ENCODE results near the gene CASQ1.

Gene CASQ1

GRCh38 chr1:160200786-160201185 lies 10.4 kb downstream of the CASQ1 start:
- intact Hi-C loops (cut with DNase I), result no loop called here
- no peak for DNase-seq

GRCh38 chr1:160204526-160205241 lies 14.3 kb downstream of the CASQ1 start:
- peak in 1 of 10 donors; percentile 90 for DNase-seq
- intact Hi-C loops (cut with DNase I), result loop anchor here (5.0 kb wide), 1 partner anchor 48 kb away; no protein-coding TSS in a partner anchor

DNA sequence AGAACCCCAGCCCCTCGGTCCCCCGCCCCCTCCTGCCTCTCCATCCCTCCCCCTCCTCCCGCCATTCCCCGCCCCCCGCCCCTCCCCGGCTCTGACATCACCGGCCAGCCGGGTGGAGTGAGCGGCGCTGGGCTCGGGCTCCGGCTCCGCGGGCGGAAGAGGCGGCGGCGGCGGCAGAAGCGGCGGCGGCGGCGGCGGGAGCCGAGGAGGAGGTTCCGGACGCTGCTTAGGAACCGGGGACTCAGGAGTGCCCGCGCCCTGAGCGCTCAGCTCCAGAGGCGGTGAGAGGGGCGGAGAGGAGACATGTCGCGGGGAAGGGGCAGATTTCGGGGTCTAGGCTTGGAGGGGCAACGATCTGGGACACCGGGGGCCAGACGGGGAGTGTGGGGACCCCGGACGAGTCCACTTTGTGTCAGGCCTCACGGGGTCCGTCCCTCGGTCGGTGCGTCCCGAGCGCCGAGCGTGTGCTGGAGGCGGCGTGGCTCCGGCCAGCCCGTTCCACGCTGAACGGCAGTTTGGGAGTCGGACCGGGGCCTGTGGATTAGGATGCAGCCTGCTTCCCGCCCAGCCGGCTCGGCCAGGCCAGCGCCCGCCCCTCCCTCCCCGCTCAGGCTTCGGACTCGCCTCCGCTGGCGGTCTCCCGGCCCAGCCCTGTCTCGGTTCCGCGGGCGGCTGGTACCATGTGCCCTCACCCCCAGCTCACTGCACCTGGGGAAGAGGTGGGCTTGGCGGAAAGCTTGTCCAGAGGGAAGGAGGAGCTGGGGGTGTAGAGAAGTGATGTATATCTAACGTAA lies 15.1 kb downstream of the CASQ1 start, which contains the start of gene PEA15:
Gene PEA15 (plus strand): TSS at position 143 of the 794 bp plus-strand sequence. CDS start 6,161 bp downstream, outside the sequence.
- peak; percentile 66 to 97 (median 80) for DNase-seq

DNA sequence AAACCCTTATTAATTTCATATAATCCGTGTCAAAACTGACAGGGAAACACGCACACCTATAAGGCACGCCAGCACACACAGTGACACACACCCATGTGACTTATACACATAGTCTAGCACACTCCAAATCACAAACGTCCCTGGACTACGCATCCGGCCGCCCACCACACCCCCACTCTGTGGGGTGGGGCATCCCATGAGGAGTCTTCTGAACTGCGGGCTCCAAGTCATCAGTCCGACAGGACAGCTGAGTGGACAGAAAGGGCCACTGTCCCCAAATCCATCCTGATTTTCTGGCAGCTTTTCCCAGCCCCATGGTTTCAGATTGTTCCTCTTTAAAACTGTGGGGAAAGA lies 15.6 kb downstream of the CASQ1 start:
- DNase-seq, result peak in 1 of 10 donors; percentile 88
- intact Hi-C loops (cut with DNase I), result loop anchor here (5.0 kb wide), 1 partner anchor 46 kb away; no protein-coding TSS in a partner anchor

More for the DNA sequence above, 15.1 kb downstream of the CASQ1 start, which contains the start of gene PEA15:
- intact Hi-C loops (cut with DNase I), result loop anchor here (5.0 kb wide), 1 partner anchor 47 kb away; no protein-coding TSS in a partner anchor

DNA sequence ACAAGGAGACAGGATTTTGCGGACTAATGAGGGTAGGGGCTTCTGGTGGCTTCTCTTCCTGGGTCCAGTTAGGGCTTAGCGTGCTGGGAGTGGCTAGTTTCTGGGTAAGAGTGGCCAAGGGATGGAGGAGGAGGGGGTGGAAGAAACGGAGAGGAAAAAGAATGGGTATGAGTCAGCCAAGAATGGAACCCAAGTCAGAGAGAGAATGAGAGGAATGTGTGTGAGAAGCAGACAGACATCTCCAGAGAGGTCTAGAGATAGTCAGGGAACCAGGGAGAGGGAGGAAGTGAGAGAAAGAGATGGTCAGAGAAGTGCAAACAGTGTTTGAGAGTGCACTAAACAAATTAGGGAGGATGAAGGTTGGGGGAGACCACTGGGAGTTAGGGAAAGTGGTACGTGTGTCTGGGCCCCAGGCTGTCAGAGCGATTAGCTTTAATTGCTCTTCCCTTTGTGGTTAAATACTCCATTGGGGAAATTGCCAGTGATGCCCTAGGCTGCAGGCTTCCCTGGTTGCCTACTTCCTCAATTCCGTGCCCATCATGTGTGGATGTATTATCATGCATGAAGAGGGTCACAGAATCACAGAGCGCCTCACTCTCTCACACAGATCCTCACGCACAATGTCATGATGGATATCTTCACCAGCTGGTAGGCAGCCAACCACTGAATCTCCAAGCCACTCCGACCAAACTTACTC lies 16.2 kb downstream of the CASQ1 start:
- no peak for DNase-seq
- intact Hi-C loops (cut with DNase I), result loop anchor here (5.0 kb wide), 1 partner anchor 46 kb away; no protein-coding TSS in a partner anchor

DNA sequence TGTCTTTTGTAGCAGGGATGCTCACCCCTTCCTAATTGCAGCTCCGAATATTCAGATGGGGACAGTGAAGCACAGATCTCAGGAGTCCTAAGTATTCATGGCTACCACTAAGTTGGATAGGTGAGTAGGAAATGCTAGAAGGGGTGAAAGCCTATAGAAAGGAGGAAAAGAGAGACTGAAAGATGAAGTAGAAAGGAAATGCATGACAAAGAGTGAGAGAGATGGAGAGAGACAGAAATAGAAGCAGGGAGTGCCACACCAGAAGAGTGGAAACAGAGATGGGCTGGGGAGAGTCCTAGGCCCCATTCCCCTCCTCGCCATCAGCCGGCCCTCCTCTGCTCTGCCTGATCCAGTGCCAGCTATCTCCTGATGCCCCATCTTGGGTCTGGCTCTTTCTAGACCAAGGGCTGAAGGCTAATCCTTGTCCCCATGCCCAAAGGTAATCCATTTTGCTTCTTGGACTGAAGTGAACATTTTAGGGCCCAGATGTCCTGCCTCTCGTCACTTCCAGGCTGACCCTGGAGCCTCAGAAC lies 16.8 kb downstream of the CASQ1 start:
- intact Hi-C loops (cut with DNase I), result loop anchor here (5.0 kb wide), 1 partner anchor 45 kb away; no protein-coding TSS in a partner anchor
- no peak for DNase-seq

DNA sequence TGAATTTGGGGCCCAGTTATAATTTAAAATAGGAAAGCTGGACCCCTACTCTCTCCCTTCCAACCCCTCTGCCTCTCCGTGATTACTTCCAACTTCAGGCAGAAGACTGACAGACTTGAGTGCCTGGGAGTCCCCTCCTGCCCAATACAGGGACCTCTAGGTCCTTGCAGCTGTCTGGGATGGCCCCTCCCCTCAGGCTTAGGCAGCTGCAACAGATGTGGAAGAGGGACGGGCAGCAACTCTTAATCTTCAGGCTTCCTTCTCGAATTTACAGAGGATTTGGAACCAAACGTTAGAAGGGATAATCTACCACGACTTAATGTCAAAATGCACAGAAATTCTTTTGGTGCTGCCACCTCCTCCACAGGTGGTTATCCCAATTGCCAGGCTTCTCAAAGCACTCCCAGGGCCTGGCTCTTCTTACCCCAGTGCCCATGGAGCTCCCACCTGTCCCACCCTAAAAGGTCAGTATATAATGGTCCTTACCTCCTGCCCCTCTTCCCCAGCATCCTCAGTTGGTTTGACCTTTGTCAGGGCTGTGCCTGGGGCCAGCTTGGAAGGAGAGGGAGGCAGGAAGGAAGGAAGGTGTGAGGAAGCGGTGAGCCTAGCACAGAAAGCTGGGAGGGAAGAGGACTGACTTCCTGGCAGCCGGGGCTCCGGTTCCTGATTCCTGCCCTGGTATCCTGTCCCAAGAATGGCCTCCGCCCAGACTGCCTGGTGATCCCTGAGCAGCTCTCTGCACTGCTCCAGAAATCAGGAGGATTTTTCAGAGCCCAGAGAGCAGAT lies 17.6 kb downstream of the CASQ1 start:
- DNase-seq, result no peak
- intact Hi-C loops (cut with DNase I), result loop anchor here (5.0 kb wide), 1 partner anchor 44 kb away; no protein-coding TSS in a partner anchor

DNA sequence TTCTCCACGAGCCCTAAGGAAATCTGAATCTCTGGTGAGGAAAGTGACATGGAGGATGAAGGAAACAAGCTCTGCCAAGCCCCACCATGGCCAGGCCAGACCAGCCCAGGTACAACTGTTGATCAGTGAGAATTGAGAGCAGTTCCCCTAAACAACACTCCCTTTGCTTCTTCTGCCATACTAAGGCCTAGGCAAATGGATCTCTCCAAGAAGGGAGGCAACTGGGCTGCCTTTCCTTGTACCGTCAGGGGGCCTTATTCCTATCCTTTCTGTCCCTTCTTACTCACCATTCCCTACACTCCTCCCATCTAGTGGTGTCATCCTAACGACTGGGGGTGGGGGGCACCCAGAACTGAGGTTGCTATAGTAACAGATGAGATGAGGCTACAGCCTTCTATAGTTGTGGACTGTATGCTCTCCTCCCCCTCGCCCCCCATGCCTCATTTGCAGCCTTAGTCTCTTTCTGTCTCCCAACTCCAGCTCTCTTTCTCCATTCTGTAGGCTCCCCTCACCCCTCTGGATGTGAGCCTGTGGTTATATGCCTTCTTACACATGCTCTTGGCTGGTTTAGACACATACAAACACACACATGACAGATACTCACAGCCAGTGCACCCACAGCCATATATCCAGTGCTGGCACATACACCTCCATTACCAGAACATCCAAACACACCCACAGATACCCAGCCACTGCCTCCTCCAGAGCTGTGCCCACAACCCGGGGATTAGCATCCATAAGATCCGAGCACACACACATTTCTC lies 18.4 kb downstream of the CASQ1 start:
- DNase-seq, result no peak
- intact Hi-C loops (cut with DNase I), result loop anchor here (5.0 kb wide), 1 partner anchor 44 kb away; no protein-coding TSS in a partner anchor

DNA sequence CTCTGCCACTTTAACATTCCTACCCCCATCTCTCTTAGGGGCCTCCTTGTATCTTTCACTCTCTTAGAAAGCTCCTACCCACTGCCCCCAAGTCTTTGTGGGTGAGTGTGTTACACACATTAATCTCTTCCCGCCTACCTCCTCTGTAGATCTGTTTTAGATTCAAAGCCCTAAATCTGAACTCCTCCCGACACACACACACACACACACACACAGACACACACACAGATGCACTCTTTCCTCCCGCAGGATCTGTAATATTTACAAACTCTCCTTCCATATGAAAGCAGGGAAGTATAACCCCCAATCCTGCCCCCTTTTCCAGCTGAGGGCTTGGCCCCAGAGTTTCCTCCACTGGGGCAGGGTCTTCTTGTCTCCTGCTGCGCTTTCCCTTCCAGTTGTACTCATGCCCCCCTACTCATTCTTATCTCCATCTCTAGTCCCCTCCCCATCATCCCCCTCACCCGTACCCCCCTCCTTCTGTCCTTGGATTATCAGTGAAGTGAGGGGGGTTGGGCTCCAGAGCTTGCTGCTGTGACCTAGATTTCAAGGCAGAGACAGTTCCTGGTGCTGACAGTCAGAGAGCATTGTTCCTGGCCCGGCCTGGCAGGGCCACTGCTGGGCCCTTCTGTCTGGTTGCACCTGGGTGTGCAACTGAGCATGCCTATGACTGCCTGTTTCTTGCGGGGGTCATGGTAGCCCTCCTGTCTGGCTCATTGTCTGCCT lies 19.1 kb downstream of the CASQ1 start:
- intact Hi-C loops (cut with DNase I), result loop anchor here (5.0 kb wide), 1 partner anchor 43 kb away; no protein-coding TSS in a partner anchor
- peak in 6 of 10 donors; percentile 43 to 85 (median 55) for DNase-seq

DNA sequence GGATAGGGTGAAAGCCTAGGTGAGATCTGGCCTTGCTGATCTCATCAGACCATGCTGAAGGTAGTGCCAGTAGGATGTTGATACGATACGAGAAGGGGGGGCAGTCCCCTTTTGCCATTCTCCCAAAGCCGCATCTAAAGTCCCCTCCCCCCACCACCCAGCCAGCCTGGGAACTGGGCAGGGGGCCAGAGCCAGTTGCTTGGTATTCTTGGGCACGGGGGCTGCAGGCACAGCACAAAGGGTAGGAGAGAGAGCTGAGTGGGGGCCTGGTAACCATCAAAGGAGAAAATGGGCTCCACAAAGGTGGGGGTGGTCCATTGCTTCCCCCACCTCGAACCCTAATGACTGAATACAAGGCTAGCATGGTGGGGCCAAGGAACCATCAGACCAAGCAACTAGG lies 20.2 kb downstream of the CASQ1 start:
- intact Hi-C loops (cut with DNase I), result no loop called here
- DNase-seq, result peak in 2 of 10 donors; percentile 45 to 86

- peak in 6 of 10 donors; percentile 59 to 93 (median 76) for DNase-seq
- intact Hi-C loops (cut with DNase I), result no loop called here
Measured at GRCh38 chr1:160211046-160211790, 20.8 kb downstream of the CASQ1 start.

DNA sequence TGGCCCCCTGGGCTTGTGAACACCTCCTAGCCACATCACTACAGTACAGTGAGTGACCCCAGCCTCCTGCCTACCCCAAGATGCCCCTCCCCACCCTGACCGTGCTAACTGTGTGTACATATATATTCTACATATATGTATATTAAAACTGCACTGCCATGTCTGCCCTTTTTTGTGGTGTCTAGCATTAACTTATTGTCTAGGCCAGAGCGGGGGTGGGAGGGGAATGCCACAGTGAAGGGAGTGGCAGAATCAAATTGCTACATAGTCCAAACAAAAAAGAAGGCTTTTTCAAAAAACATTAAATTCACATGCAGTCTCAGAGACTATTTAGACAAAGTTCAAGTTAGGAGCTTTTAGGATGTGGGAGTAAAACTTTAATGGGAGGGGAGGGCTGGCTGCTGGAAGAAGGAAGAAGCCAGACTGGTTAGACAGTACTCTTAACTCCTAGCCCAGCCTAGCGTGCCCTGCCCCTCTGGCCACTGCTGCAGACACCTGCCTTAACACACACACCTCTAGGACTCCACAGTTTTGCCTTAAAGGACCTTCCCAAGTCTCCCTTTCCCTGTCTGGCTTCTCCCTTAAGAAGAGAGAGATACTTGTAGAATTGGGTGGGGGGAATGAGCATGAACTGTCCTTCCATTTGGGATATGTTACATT lies 24.2 kb downstream of the CASQ1 start:
- intact Hi-C loops (cut with DNase I), result no loop called here
- no peak for DNase-seq

GRCh38 chr1:160216301-160216700 lies 25.9 kb downstream of the CASQ1 start:
- intact Hi-C loops (cut with DNase I), result no loop called here
- no peak for DNase-seq

GRCh38 chr1:160217481-160218051 lies 27.2 kb downstream of the CASQ1 start:
- intact Hi-C loops (cut with DNase I), result no loop called here
- no peak for DNase-seq

- intact Hi-C loops (cut with DNase I), result loop anchor here (1.0 kb wide), 1 partner anchor 26 kb away; no protein-coding TSS in a partner anchor
- DNase-seq, result peak in 8 of 10 donors; percentile 57 to 95 (median 78)
Measured at GRCh38 chr1:160219062-160219929, 28.9 kb downstream of the CASQ1 start.

Measured in posterior cingulate gyrus (tissue), 11 donors.